IPS-15b (cell line): ENCODE results near the gene WDR11.
A peak's percentile ranks its signal among the peaks of the same experiment; 100 is the strongest.

Source experiments
- H3K27me3 ChIP-seq: one replicate; pipeline ENCODE4 v1.6.1; 2013; ENCODE audit warnings: low read length; ENCODE audit not compliant: control insufficient read depth, insufficient read depth
- H3K36me3 ChIP-seq: one replicate; pipeline ENCODE4 v1.6.1; 2013; ENCODE audit warnings: low read length; ENCODE audit not compliant: control insufficient read depth, insufficient read depth
- H3K4me1 ChIP-seq: one replicate; pipeline ENCODE4 v1.6.1; 2013; ENCODE audit warnings: mild to moderate bottlenecking, low read length; ENCODE audit not compliant: control insufficient read depth, insufficient read depth
- H3K4me3 ChIP-seq: one replicate; pipeline ENCODE4 v1.5.1; 2013; ENCODE audit warnings: low read depth, low read length
- H3K9ac ChIP-seq: one replicate; pipeline ENCODE4 v1.6.1; 2013; ENCODE audit warnings: low read depth, mild to moderate bottlenecking, low read length
- H3K9me3 ChIP-seq: one replicate; pipeline ENCODE4 v1.6.1; 2013; ENCODE audit warnings: mild to moderate bottlenecking, low read length; ENCODE audit not compliant: control insufficient read depth, insufficient read depth

WDR11 gene

DNA sequence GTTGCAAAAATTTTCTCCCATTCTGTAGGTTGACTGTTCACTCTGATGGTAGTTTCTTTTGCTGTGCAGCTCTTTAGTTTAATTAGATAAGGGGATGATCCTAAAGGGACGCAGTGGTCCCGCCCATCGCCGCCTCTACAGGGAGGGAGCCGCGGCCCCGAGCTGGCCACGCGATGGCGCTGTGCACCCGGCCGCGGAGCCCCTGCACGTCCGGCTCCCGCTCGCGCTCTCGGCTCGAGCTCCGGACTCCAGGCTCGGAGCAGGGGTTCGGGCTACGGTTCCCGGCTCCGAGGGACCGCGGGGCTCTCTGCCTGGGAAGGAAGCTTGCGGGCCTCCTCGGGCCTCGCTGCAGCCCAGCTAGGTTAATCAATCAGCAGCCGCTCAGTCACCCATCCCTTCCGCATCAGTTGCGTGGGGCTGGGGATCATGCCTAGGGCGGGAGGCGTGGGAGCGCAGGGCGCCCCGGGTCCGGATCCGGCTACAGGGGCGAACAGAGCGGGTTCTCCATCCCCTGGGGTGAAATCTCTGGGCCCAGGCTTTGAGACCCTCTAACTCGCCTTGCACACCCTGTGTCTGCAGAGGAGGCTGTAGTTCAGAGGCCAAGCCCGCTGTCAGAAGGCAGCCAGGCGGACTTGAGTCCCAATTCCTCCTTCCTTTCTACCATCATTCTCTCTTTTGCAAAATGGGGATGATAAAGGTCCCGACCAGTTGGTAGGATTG, 97.9 kb downstream of the WDR11 start:
- Histone ChIP-seq H3K4me3 (peak overlapping the region; percentile 58), H3K27me3 (peaks cover 15% of the 10 kb centered on the region)

DNA sequence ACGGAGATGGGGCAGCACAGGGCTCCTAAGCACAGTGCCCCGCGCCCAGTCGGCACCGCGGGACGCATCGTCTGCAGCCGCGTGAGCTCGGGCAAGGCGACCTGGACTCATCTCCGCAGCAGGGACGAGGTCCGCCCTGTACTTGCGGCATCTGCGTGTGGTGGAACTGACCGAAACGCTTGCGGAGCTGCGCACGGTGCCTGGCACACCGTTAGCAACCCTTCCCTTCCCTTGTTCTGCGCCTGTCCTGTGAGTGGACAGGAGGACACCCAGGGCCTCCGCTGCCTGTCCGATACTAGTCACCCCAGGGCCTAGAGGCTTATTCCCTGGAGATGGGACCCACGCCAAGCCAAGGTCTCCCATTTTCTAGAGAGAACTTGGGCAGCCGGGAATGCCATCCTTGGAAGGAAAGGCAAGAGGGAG, 98.5 kb downstream of the WDR11 start:
- peaks cover 17% of the 10 kb centered on the region for H3K4me1 ChIP-seq
- peaks cover 3% of the 10 kb centered on the region for H3K36me3 ChIP-seq
- peak overlapping the region; percentile 58 for H3K4me3 ChIP-seq
- peak overlapping the region; percentile 24 for H3K9ac ChIP-seq
- no peaks in the 10 kb centered on the region for H3K9me3 ChIP-seq
- H3K27me3 ChIP-seq, result peaks cover 15% of the 10 kb centered on the region

More for the DNA sequence above, 97.9 kb downstream of the WDR11 start:
- Histone ChIP-seq H3K9ac (peak overlapping the region; percentile 24), H3K36me3 (peaks cover 3% of the 10 kb centered on the region), H3K4me1 (peaks cover 17% of the 10 kb centered on the region), H3K9me3 (no peaks in the 10 kb centered on the region)

GRCh38 chr10:120950051-120950561, 98.9 kb downstream of the WDR11 start:
- peak overlapping the region; percentile 58 for H3K4me3 ChIP-seq
- H3K4me1 ChIP-seq, result peaks cover 17% of the 10 kb centered on the region

GRCh38 chr10:120951288-120951687, 100.1 kb downstream of the WDR11 start:
- H3K9me3 ChIP-seq, result no peaks in the 10 kb centered on the region
- peaks cover 15% of the 10 kb centered on the region for H3K27me3 ChIP-seq
- peaks cover 3% of the 10 kb centered on the region for H3K36me3 ChIP-seq
- H3K4me3 ChIP-seq, result no peak overlapping the region
- H3K4me1 ChIP-seq, result peaks cover 17% of the 10 kb centered on the region
- H3K9ac ChIP-seq, result no peak overlapping the region

More at GRCh38 chr10:120950051-120950561, 98.9 kb downstream of the WDR11 start:
- H3K9ac ChIP-seq, result peak overlapping the region; percentile 37
- H3K36me3 ChIP-seq, result peaks cover 3% of the 10 kb centered on the region
- no peaks in the 10 kb centered on the region for H3K9me3 ChIP-seq
- peaks cover 15% of the 10 kb centered on the region for H3K27me3 ChIP-seq

GRCh38 chr10:120953897-120954296, 102.7 kb downstream of the WDR11 start:
- Histone ChIP-seq H3K9ac (no peak overlapping the region), H3K9me3 (no peaks in the 10 kb centered on the region), H3K4me1 (peaks cover 17% of the 10 kb centered on the region), H3K4me3 (no peak overlapping the region), H3K36me3 (peaks cover 3% of the 10 kb centered on the region), H3K27me3 (peaks cover 15% of the 10 kb centered on the region)
